GM18907 (cell line): ENCODE data around the gene SLC36A3.
A peak's percentile ranks its signal among the peaks of the same experiment; 100 is the strongest.
"Not testable (repeated sequence)": the region's sequence is repeated elsewhere in the genome, so short reads cannot be mapped to it uniquely, and the experiment has no call there.

ENCODE experiments used
- ATAC-seq: cut with Tn5 transposase; IDR thresholded peaks from one replicate; pipeline ENCODE4 v1.9.1; 2021; ENCODE audit warnings: mild to moderate bottlenecking, moderate library complexity; ENCODE audit not compliant: unreplicated experiment

SLC36A3 gene

DNA sequence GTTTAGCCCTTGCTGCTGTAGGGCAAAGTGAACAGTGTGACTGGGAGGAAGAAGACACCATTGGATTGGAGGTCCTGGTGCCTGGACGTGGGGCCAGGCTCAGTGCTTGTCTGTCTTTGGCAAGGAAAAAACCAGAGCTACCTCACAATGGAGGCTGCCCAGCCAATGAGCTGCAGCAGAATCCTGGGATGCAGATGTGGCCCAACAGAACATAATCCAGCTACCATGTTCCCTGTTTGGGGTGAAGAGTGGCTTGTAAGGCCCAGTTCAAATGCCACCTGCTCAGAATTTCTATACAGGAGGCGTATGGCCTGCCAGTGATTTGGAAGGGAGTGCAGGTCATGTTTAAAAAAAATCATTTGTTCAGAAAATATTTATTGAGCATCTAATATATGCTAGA lies at the start of gene SLC36A3:
Gene SLC36A3, minus strand, starts transcription at position 101 of the 400 bp plus-strand sequence. CDS start 412 bp downstream, outside the sequence.
- ATAC-seq = no peak

DNA sequence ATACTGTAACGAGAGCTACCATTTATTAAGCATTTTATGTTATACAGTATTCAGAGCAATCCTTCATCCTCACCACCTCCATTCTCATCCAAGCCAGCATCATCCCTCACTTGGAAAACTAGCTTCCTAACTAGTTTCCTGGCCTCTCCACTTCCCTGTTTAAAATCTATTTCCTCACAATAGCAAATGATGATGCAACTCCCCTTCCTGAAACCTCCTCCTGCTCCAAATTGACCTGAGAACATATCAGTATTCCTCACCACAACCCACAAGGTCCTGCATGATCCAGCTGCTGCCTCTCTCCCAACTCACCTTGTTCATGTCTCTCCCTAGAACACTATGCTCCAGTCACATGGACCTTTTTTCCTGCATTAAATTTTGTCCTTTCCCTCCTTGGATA lies 48.1 kb upstream of the SLC36A3 start:
- ATAC-seq = no peak

DNA sequence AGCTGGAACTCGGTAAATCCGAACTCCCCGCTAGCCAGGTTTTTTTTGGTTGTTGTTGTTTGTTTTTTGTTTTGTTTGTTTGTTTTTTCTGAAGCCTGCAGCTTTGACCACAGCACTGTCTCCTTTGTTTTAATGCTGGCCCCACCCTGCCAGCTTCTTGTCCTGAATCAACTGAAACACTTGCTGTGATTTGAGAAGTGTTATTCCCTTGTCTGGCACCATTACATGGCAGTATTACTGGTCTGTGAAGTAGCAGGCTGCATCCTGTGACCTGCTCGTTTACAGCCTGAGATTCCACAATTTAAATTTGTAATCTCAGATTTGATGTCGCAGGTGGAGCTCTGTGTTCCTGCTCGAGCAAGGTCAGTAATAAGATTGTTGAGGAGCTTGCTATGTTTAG lies 45.2 kb upstream of the SLC36A3 start:
- ATAC-seq = no peak

DNA sequence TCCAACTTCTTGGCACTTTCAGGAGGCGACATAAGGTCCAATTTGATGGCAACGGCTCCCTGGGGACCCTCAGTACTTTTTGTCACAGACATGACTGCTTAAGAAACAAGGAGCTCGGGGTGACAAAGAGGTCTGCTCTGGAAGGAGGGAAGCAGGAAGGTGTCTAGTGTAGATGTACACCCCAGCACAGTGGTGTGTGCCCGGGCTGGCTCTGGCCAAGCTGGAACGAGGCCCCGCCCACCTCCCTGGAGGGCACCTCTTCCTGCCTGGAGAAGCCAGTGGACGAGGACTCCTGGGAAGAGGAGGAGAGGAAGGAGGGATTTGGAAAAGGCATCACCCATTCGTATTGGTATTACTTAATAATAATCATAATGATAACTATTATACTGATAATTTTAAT lies 43.8 kb upstream of the SLC36A3 start, which contains the start of gene SLC36A2:
Gene SLC36A2, minus strand, starts transcription at position 191 of the 400 bp plus-strand sequence. Its CDS starts 99 bp downstream, at position 92.
- no peak for ATAC-seq

DNA sequence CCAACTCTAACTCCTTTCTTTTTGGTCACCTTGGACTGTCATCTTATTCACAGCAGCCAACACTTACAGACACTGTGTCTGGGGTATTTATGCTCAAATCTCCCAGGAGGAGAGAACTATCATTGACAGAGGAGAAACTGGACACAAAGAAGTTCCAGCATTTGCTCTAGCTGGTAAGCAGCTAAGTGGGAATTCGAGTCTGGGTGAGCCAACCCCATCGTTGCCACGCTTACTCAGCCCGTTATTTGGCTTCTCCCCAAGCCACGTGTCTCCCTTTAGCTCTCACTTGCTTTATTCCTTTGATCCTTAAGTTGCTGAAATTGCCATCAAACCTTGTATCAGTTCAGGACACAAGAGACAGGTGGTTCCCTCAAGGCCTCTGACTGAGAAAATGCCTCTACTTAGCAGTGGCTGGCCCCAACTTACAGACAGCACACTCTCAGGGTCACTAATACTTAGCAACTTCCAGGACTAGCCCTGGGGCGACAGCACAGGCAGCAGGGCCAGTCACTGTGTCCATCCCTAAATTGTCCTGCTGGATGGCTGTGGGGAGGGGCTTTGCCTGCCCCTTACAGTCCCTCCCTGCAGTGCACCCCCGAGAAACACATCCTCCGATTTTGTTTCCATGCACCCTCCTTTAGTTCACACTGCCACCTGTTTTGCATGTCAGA lies 42.4 kb upstream of the SLC36A3 start:
- ATAC-seq = no peak

DNA sequence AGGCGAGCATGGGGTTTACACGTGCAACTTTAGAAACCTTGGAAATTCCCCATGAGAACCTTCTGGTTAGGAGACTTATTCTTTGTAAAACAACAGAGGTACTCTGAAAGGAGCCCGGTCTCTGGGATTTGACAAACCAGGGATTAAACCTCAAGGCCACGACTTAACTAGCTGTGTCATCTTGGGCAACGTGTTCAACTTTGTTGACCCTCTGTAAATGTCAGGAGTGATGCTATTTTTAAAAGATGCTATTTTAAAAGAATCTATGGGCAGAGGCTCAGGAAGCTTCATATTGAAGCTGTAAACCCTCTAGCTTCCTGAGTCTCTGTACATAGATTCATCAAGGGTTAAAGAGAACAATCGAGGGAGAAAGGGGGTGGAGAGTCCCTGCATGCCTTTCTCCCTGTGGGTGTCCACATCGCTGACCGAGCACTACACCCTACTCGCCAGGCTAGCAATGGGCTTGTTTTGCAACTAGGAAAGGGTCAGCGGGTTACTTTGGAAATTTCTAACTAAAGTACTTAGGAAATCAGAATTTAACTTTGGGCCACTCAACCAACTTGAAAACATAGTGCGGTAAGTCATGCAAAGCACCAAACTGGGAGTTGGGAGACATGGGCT lies 41.7 kb upstream of the SLC36A3 start:
- ATAC-seq = no peak

DNA sequence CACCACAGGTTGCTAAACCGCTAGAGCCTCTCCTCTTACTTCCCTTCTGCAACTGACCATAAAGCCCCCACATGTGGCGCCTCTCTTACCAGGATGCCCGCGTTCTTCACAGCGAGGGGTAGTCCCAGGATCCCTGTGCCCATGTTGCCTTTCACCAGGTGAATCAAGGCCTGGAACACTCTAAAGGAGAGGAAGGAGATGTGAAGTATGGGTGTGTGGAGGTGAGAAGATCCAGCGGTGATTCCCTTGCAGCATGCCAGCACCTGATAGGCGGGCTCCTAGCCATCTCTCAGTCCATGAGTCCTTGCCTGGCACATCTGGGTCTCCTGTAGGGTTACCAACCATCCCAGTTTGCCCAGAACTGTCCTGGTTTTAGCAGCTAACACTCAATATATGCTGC lies 40.5 kb upstream of the SLC36A3 start:
- no peak for ATAC-seq

DNA sequence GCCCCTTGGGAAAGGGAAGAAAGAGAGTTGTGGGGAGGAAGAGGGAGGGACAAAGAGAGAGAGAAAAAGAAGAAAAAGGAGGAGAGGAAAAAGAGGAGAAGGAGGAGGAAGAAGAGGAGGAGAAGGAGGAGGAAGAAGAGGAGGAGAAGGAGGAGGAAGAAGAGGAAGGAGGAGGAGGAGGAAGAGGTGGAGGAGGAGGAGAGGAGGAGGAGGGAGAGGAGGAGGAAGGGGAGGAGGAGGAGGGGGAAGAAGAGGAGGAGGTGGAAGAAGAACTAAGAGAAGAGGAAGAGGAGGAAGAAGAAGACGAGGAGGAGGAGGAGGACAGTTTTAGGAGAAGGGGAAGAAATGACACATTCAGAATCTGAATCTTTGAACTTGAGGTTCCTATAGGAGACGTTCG lies 36.4 kb upstream of the SLC36A3 start:
- ATAC-seq = no peak

DNA sequence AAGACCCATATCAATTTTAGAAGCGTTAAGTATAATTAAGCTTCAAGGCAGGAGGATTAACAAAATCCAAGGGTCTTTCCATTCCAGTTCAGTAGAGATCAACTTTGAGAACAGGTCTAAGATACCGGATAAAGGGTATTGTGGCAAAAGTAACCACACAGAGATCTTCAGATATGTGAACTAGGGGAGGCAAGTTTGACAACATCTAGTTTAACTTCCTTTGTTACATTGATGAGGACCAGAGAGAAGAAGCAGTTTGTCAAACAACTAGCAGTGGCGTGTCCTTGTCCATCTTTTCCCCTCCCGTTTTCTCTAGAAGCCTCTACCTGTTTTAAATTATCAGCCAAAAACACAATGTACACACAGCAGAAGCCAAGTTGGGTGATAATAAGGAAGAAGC lies 35.2 kb upstream of the SLC36A3 start:
- ATAC-seq = no peak

DNA sequence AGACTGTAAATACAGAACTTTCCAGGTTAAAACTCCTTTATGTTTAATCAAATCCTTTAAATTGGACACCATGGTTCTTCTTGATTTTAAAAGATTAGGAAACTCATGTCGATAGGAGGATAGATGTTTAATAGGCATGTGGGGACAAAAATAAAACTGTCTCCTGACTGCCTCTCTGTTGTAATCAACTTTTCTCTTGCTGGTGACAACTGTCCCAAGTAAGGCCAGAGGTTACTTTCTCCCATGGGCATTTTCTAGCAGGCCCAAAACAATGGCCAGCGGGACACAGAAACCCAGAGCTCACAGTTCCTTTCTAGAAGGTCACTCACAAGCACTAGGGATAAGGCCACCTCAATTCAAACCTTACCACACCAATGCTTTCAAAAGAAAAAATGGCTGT lies 29.3 kb upstream of the SLC36A3 start:
- ATAC-seq = no peak

DNA sequence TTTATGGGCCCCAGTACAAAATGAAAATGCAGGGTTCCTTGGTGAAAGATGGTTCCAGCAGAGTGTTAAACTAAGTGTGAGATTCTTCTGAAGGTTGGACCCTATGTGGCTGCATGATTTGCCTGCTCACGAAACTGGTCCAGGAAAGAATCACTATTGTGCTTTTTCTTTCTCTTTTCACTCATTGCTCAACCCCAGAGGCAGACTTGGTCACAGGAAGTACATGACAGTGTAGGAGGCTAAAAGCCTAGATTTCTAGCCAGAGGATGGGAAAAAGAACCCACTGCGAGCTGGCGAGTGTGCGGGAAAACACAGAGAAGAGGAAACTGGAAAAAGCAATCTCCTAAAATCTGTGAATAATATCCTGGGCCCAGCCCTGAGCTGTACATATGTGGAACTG lies 25.2 kb upstream of the SLC36A3 start:
- ATAC-seq = no peak

DNA sequence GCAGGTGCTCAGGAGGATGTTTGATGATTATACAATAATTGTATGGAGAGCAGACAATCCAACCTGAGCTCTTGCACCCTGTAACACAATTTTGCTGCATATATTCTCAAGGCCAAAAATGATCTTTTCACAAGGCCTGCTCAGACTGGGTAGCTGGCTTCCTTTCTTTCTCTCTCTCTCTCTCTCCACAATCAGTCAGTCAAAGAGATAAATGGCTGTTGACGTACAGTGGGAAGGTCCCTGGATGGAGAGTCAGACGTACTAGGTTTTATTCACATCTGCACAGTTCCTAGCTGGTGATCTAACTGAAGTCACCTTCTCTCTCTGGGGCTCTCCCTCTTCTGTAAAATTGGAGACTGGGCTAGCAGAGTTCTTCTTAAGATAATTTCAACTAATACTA lies 24.0 kb upstream of the SLC36A3 start:
- no peak for ATAC-seq

DNA sequence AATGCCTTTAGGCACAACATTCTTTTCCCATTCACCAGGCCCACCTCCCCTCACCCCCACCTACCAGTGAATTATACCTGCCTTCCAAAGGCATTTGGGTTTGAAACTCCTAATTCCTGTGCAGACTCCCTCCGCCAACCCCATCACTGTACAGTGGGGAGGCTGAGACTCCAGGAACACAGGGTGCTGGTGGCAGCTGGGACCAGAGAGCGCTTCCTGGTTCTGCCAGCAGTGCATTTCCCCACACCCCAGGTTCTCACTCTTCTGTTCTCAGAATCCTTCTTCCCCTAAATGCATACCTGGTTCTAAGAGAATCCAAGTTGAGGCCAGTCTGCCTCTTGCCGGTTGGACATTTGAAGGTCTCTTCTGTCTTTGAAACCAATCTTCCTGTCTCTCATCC lies 22.7 kb upstream of the SLC36A3 start:
- no peak for ATAC-seq

DNA sequence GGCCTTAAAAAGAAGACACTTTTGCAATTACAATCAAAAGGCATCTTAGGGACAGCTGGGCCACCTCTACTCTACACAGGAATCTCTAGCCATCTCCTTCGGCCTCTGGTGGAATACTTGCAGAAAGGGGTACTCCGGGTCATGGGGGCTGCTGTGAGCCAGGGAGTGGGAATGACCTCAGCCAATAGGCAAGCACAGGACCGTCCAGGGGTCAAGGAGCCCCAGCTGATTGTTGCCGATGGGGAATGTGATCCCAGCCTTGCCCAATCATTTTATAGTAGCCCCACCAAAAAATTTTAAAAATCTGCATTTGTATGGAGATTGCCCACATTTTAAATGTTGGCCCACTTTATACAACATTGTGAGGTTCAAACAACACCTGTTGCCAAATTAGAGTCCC lies 16.9 kb upstream of the SLC36A3 start:
- ATAC-seq = no peak

DNA sequence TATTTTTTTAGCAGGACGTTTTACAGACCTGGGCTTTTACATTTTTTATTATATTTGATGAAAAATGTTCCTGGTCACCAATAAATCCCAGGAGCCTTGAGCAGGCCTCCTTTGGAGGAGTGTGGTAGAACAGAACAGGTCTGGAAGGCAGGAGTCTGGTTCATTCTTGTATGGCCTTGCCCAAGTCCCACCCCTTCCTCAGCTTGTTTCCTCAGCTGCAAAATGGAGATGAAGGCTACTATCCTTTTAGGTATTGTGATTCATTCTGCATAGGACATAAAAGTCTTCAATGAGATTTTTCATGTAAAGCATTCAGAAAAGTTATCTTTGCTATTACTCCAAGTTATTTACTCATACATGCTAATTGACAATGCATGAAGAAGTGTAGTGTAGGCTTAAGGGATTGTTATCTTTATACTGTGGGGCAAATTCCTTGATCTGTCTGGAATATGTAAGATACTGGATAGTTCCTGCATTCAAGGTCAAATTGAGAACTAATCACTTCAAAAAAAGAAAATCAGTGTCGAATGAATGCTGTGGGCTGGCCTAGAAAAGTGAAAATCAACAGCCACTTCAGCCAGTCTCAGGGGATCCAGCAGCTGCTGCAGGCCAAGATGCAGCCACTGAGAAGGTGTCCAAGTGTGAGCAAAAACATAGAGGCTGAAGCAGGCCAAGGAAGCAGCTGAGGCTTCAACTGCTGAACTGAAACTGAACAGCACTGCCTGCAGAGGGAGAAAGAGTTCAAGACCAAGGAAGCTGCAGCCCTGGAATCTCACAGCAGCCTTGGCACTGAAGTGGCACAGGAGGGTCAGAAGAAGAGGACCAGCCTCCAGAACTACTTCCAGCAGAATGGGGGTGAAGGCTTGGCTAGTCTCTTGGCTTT lies 15.5 kb upstream of the SLC36A3 start:
- no peak for ATAC-seq

DNA sequence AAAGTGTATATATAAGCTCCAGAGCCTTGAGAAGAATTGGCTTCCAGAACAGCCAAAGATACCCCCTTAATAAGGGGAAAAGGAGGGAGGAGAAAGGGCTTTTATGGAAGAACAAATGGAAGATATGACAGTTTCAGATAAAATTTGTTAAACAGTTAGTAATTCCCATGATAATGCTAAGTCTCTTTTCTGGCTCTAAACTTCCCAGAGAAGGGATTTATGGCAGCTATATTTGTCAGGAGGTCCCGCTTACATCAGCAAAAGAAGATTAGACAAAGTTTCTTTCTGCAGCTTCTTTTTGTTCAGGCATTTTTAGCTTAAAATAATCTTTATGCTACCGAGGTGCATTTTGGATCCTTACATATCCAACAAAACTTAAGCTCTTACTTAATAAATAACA lies 14.3 kb upstream of the SLC36A3 start:
- no peak for ATAC-seq

DNA sequence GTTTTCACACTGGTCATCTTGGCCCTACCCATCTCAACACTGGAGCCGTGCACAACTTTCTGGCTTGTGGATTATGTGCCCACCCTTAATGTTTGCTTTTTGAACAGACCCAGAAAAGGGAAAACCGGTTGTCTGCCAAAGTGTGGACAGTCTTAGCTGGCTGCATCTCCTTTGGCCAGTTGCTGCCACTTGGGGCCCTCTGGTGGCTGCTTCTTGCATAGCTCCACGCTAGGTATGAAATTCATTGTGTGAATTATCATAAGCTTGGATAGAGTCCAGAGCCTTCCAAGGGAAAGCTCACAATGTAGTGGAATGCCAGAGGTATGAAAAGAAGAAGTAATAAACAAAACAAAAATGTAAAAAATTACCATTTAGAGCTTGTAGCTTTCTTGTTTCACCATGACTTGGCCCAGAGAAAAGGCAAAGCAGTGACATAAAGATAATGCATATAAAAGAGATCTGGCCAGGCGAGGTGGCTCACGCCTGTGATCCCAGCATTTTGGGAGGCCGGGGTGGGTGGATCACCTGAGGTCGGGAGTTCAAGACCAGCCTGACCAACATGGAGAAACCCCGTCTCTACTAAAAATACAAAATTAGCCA lies 12.5 kb upstream of the SLC36A3 start:
- peak; percentile 80 for ATAC-seq

DNA sequence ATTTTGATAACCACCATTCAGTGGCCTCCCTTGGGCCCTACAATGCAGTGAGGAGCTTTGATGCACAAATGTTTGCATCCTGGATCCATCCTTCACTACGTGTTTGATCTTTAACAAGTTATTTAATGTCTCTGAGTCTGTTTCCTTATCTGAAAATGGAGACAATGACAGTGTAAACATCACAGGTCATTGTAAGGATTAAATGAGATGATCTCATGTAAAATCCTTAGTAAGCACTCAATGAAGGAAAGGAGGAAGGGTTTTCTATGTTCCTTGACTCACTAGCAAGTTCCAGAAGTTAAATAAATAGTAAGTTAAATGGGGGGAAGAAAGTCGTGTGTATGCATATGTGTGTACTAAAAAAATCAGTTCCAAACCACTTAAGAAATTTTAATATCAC lies 9.8 kb upstream of the SLC36A3 start:
- no peak for ATAC-seq

DNA sequence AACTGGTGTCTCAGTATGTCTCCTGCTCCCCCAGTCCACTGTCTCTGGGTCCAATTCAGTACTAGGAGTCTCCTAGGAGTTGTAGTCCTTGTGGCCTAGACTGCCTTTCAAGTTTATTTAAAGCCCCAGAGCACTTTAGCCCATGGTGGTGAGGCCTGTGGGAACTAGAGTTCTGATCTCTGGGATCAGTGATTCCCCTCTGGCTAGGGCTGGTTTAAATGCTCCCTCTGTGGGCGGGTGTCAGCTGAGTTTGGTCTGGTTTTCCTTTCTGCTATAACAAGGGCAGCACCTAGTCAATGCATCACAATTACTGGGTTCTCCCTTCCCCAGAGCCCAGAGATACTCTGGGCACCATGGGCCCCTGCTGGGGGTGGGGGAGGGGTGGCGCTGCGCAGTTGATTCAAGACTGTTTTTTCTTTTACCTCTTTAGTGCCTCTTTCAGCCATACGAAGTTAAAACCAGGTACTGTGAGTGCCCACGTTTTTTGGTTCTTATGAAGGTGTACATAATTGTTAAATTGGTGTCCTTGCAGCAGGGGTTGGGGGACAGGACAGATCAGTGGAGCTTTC lies 9.3 kb upstream of the SLC36A3 start:
- no peak for ATAC-seq

DNA sequence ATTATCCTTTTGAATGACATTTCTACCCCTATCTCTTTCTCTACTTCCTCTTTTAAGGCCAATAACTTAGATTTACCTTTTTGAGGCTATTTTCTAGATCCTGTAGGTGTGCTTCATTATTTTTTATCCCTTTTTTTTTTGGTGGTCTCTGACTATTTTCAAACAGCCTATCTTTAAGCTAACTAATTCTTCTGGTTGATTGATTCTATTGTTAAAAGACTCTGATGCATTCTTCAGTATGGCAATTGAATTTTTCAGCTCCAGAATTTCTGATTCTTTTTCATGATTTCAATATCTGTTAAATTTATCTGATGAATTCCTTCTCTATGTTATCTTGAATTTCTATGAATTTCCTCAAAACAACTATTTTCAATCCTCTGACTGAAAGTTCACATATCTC lies 7.4 kb upstream of the SLC36A3 start:
- no peak for ATAC-seq

DNA sequence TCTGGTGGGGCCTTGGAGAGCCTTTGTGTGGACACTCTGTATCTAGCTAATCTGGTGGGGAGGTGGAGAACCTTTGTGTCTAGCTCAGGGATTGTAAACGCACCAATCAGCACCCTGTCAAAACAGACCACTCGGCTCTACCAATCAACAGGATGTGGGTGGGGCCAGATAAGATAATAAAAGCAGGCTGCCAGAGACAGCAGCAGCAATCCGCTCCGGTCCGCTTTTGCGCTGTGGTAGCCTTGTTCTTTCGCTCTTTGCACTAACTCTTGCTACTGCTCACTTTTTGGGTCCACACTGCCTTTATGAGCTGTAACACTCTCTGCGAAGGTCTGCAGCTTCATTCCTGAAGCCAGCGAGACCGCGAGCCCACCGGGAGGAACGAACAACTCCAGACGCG lies 6.3 kb upstream of the SLC36A3 start:
- not testable (repeated sequence) for ATAC-seq
